A549 (cell line): Measurements from ENCODE around the gene METTL24.
"Not testable (repeated sequence)": the region's sequence is repeated elsewhere in the genome, so short reads cannot be mapped to it uniquely, and the experiment has no call there.

Experiments used
- CTCF ChIP-seq: fragments of >200 bp; sonication (Bioruptor Twin); formaldehyde crosslinking; IDR thresholded peaks from 3 replicates; pipeline ENCODE4 v1.5.1; 2016
- HMGXB4 ChIP-seq: fragments of 250-450 bp; sonication (Bioruptor Pico); IDR thresholded peaks from 2 replicates; pipeline ENCODE4 v1.5.0; 2021; ENCODE audit warnings: mild to moderate bottlenecking, moderate library complexity, borderline replicate concordance
- JUNB ChIP-seq: fragments of >200 bp; sonication (Bioruptor Twin); formaldehyde crosslinking; IDR thresholded peaks from 2 replicates; pipeline ENCODE4 v1.6.1; 2016
- KDM5A ChIP-seq: fragments of 200-600 bp; sonication (generic); IDR thresholded peaks from 2 replicates; pipeline ENCODE4 v1.6.1; 2016; ENCODE audit warnings: antibody characterized with exemption, mild to moderate bottlenecking
- MAFK ChIP-seq: fragments of 450-650 bp; IDR thresholded peaks from 2 replicates; pipeline ENCODE4 v1.6.1; 2014; ENCODE audit not compliant: partially characterized antibody
- MAX ChIP-seq: IDR thresholded peaks from 2 replicates; pipeline ENCODE4 v1.6.1; 2012
- REST ChIP-seq: fragments of 200-600 bp; sonication (generic); IDR thresholded peaks from 2 replicates; pipeline ENCODE4 v1.6.1; 2016; ENCODE audit warnings: antibody characterized with exemption, mild to moderate bottlenecking, moderate library complexity
- SMC3 ChIP-seq: fragments of >200 bp; sonication (Bioruptor Twin); formaldehyde crosslinking; IDR thresholded peaks from 3 replicates; pipeline ENCODE4 v1.6.1; 2018; ENCODE audit warnings: inconsistent platforms
- SREBF2 ChIP-seq: fragments of 450-650 bp; IDR thresholded peaks from 2 replicates; pipeline ENCODE4 v1.6.1; 2014; ENCODE audit warnings: mild to moderate bottlenecking, moderate library complexity

- TF ChIP-seq SREBF2; KDM5A; CTCF; MAX; SMC3; JUNB; MAFK; HMGXB4 (CRISPR knock-in tag); REST: not testable (repeated sequence)
Measured at GRCh38 chr6:110272781-110273180, 85.4 kb downstream of the METTL24 start.
